ENCODE measurements around the gene HAND1.

Gene HAND1

DNA sequence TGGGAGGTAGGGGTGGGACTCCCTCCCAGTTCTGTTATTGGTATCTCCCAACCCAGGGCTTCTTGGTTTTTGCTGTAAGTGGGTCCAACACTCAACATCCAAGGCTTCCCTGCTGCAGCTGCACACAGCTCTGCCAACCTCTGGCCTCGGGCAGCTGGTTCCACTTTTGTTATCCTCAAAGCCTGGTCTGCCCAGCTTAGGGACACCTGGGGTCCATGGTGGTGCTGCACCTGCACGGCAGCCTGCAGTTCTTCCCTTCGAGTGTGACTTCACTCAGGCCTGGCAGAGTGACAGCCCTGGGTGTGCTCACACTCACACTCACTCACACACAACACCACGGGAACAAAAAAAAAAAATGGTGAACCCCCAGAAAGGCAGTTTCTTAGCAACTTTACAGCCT lies 47.6 kb downstream of the HAND1 start:
- H3K9me3 ChIP-seq, result no peaks in the 10 kb centered on the region
- H3K27me3 ChIP-seq, result no peaks in the 10 kb centered on the region
- H3K27ac ChIP-seq, result no peak overlapping the region
- TF ChIP-seq, protein P1, sequence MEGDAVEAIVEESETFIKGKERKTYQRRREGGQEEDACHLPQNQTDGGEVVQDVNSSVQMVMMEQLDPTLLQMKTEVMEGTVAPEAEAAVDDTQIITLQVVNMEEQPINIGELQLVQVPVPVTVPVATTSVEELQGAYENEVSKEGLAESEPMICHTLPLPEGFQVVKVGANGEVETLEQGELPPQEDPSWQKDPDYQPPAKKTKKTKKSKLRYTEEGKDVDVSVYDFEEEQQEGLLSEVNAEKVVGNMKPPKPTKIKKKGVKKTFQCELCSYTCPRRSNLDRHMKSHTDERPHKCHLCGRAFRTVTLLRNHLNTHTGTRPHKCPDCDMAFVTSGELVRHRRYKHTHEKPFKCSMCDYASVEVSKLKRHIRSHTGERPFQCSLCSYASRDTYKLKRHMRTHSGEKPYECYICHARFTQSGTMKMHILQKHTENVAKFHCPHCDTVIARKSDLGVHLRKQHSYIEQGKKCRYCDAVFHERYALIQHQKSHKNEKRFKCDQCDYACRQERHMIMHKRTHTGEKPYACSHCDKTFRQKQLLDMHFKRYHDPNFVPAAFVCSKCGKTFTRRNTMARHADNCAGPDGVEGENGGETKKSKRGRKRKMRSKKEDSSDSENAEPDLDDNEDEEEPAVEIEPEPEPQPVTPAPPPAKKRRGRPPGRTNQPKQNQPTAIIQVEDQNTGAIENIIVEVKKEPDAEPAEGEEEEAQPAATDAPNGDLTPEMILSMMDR (IDR thresholded peaks at IDR 0.05), result no peak
- peaks cover 0 to 6% (median 5%) of the 10 kb centered on the region in 3 donors for H3K36me3 ChIP-seq
- no peaks in the 10 kb centered on the region for H3K4me1 ChIP-seq
- no peak for DNase-seq
- intact Hi-C loops (cut with DNase I; ENCODE audit: low total_unique reads), result no loop called here
- H3K4me3 ChIP-seq, result no peak overlapping the region

DNA sequence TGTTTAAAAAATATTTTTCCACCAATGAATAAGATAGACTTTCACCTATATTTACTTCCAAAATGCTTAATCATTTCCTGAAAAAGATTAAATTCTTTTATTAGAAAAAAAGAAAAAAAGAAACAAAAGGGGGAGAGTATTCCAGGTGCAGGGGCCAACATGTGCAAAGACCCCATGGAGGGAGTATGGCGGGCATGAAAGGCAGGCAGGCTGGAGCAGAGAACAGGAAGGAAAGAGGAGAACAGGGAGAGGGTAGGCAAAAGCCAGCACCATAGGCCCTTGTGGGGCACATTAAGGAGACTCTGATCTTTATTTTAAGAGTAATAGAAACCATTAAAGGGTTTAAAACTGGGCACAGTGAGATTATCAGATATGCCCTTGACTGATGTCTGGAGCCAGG lies 48.7 kb downstream of the HAND1 start:
- no peaks in the 10 kb centered on the region for H3K36me3 ChIP-seq
- intact Hi-C loops (cut with DNase I; ENCODE audit: low total_unique reads), result no loop called here
- no peak overlapping the region for H3K27ac ChIP-seq
- no peaks in the 10 kb centered on the region for H3K9me3 ChIP-seq
- H3K27me3 ChIP-seq, result no peaks in the 10 kb centered on the region
- DNase-seq, result no peak
- TF ChIP-seq, protein P1 (IDR thresholded peaks at IDR 0.05), result no peak
- no peak overlapping the region for H3K4me3 ChIP-seq
- H3K4me1 ChIP-seq, result no peaks in the 10 kb centered on the region

DNA sequence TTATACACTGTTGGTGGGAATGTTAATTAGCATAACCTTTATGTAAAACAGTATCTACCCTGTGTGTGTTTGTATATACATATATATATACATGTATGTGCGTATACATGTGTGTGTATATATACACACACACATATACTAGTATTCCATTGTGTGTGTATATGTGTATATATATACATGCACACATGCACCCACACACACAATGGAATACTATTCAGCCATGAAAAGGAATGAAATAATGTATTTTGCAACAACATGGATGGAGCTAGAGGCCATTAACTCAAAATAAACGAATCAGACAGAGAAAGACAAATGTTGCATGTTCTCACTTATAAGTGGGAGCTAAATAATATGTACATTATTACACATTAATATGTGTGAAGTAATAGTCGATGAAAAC lies 49.8 kb downstream of the HAND1 start:
- intact Hi-C loops (cut with DNase I; ENCODE audit: low total_unique reads), result no loop called here
- DNase-seq, result no peak
- Histone ChIP-seq H3K27me3 (no peaks in the 10 kb centered on the region), H3K9me3 (no peaks in the 10 kb centered on the region), H3K4me1 (no peaks in the 10 kb centered on the region), H3K36me3 (no peaks in the 10 kb centered on the region), H3K4me3 (no peak overlapping the region), H3K27ac (no peak overlapping the region)
- TF ChIP-seq, protein P1 (IDR thresholded peaks at IDR 0.05), result no peak

Data from tibial artery (tissue), 4 donors.